ENCODE measurements around the gene CDK5R1. TPM values are rescaled to one million over a fixed set of nuclear protein-coding genes. Genes with fewer than 3 reads are reported as not detected.

CDK5R1 gene
- total and polyA plus RNA-seq, 2 donors (not counting 1 experiment from before 2014, with no cell fraction given) = 0.33 to 0.56 TPM

DNA sequence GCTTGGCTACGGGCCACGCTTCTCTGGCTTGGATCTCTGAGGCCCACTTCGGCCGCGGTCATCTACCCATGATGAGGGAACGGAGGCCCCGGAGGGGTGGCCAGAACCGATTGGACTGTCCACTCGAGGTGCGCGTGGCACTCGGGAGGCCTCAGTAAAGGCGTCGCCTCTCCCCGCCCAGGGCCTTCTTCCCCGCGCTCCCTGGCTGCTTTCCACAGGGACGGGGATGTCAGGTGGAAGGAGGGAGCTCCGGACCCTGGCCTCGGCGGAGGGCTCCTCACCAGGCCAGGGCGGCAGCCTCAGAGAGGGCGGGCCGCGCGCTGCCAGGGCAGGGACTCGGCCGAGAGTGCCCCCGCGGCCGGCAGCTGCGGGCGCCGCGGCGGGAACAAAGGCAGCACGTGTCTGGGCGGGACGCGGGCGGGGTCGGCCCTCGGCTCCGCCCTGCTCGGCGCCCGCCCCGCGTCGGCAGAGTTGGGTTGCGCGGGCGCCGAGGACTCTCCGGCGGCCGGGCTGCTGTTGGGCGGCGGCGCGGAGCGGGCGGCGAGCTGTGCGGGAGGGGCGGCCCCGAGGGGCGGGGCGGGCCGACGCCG, 587 bp upstream of the CDK5R1 start:
- Histone ChIP-seq H3K79me2 (ENCODE audit: control insufficient read depth, insufficient read depth, low read length) (no peaks in the 10 kb centered on the region), H3K9ac (ENCODE audit: insufficient read depth, low read length) (peak overlapping the region; percentile 63), H4K20me1 (ENCODE audit: control insufficient read depth, extremely low read depth, insufficient read depth, low read length) (no peaks in the 10 kb centered on the region), H3K4me3 (replicated peaks in 1 of 4; ENCODE audit: control extremely low read depth in 1 of 4, insufficient read depth in 1 of 4, low read depth in 3 of 4, low read length in 4 of 4) (peak overlapping the region in 2 of 4 experiments; percentile 40 to 55), H3K36me3 (ENCODE audit: control insufficient read depth, insufficient read depth, low read length) (peaks cover 7% of the 10 kb centered on the region), H3K4me1 (ENCODE audit: control insufficient read depth, extremely low read depth, insufficient read depth, low read length) (peaks cover 8% of the 10 kb centered on the region), H2AFZ (ENCODE audit: low read length) (peak overlapping the region; percentile 71), H3K27me3 (ENCODE audit: control insufficient read depth, insufficient read depth, low read length) (no peaks in the 10 kb centered on the region), H3K9me3 (ENCODE audit: control insufficient read depth, insufficient read depth, low read depth, low read length) (no peaks in the 10 kb centered on the region), H3K27ac (ENCODE audit: insufficient read depth, low read length) (peak overlapping the region; percentile 48), H3K4me2 (ENCODE audit: extremely low read depth, insufficient read depth, low read length) (peak overlapping the region; percentile 71)
- DNase-seq (ENCODE audit: low read depth in 2 of 2) = peak; percentile 59 to 65
- TF ChIP-seq EZH2 (IDR thresholded peaks at IDR 0.05; ENCODE audit: low read length, missing control alignments) = no peak
- TF ChIP-seq, protein P1, sequence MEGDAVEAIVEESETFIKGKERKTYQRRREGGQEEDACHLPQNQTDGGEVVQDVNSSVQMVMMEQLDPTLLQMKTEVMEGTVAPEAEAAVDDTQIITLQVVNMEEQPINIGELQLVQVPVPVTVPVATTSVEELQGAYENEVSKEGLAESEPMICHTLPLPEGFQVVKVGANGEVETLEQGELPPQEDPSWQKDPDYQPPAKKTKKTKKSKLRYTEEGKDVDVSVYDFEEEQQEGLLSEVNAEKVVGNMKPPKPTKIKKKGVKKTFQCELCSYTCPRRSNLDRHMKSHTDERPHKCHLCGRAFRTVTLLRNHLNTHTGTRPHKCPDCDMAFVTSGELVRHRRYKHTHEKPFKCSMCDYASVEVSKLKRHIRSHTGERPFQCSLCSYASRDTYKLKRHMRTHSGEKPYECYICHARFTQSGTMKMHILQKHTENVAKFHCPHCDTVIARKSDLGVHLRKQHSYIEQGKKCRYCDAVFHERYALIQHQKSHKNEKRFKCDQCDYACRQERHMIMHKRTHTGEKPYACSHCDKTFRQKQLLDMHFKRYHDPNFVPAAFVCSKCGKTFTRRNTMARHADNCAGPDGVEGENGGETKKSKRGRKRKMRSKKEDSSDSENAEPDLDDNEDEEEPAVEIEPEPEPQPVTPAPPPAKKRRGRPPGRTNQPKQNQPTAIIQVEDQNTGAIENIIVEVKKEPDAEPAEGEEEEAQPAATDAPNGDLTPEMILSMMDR (conservative IDR thresholded peaks at IDR 0.05 in 1 of 2, IDR thresholded peaks at IDR 0.05 in 1 of 2; ENCODE audit: low read depth in 1 of 2, low read length in 2 of 2) = no peak

DNA sequence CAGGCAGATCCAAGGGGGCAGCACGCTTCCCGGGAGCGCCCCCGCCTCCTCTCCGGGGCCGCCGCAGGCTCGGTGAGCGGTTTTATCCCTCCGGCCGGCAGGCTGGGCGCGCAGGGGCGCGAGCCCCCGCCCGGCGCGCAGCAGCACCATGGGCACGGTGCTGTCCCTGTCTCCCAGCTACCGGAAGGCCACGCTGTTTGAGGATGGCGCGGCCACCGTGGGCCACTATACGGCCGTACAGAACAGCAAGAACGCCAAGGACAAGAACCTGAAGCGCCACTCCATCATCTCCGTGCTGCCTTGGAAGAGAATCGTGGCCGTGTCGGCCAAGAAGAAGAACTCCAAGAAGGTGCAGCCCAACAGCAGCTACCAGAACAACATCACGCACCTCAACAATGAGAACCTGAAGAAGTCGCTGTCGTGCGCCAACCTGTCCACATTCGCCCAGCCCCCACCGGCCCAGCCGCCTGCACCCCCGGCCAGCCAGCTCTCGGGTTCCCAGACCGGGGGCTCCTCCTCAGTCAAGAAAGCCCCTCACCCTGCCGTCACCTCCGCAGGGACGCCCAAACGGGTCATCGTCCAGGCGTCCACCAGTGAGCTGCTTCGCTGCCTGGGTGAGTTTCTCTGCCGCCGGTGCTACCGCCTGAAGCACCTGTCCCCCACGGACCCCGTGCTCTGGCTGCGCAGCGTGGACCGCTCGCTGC, 832 bp downstream of the CDK5R1 start:
- peak; percentile 12 to 16 for DNase-seq (ENCODE audit: low read depth in 2 of 2)
- Histone ChIP-seq H3K79me2 (ENCODE audit: control insufficient read depth, insufficient read depth, low read length) (no peaks in the 10 kb centered on the region), H3K4me2 (ENCODE audit: extremely low read depth, insufficient read depth, low read length) (peak overlapping the region; percentile 94), H4K20me1 (ENCODE audit: control insufficient read depth, extremely low read depth, insufficient read depth, low read length) (no peaks in the 10 kb centered on the region), H3K27ac (ENCODE audit: insufficient read depth, low read length) (no peak overlapping the region), H3K36me3 (ENCODE audit: control insufficient read depth, insufficient read depth, low read length) (no peaks in the 10 kb centered on the region), H3K27me3 (ENCODE audit: control insufficient read depth, insufficient read depth, low read length) (no peaks in the 10 kb centered on the region), H3K9me3 (ENCODE audit: control insufficient read depth, insufficient read depth, low read depth, low read length) (no peaks in the 10 kb centered on the region), H3K4me1 (ENCODE audit: control insufficient read depth, extremely low read depth, insufficient read depth, low read length) (peaks cover 8% of the 10 kb centered on the region), H3K4me3 (replicated peaks in 1 of 4; ENCODE audit: control extremely low read depth in 1 of 4, insufficient read depth in 1 of 4, low read depth in 3 of 4, low read length in 4 of 4) (peak overlapping the region; percentile 46 to 59 (median 52)), H3K9ac (ENCODE audit: insufficient read depth, low read length) (peak overlapping the region; percentile 42), H2AFZ (ENCODE audit: low read length) (peak overlapping the region; percentile 19)
- TF ChIP-seq, protein P1 (conservative IDR thresholded peaks at IDR 0.05 in 1 of 2, IDR thresholded peaks at IDR 0.05 in 1 of 2; ENCODE audit: low read depth in 1 of 2, low read length in 2 of 2) = no peak
- TF ChIP-seq EZH2 (IDR thresholded peaks at IDR 0.05; ENCODE audit: low read length, missing control alignments) = no peak

DNA sequence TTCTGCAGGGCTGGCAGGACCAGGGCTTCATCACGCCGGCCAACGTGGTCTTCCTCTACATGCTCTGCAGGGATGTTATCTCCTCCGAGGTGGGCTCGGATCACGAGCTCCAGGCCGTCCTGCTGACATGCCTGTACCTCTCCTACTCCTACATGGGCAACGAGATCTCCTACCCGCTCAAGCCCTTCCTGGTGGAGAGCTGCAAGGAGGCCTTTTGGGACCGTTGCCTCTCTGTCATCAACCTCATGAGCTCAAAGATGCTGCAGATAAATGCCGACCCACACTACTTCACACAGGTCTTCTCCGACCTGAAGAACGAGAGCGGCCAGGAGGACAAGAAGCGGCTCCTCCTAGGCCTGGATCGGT, 1.4 kb downstream of the CDK5R1 start:
- Histone ChIP-seq H3K27me3 (ENCODE audit: control insufficient read depth, insufficient read depth, low read length) (no peaks in the 10 kb centered on the region), H3K36me3 (ENCODE audit: control insufficient read depth, insufficient read depth, low read length) (no peaks in the 10 kb centered on the region), H4K20me1 (ENCODE audit: control insufficient read depth, extremely low read depth, insufficient read depth, low read length) (no peaks in the 10 kb centered on the region), H2AFZ (ENCODE audit: low read length) (no peak overlapping the region), H3K9me3 (ENCODE audit: control insufficient read depth, insufficient read depth, low read depth, low read length) (no peaks in the 10 kb centered on the region), H3K4me3 (replicated peaks in 1 of 4; ENCODE audit: control extremely low read depth in 1 of 4, insufficient read depth in 1 of 4, low read depth in 3 of 4, low read length in 4 of 4) (no peak overlapping the region), H3K79me2 (ENCODE audit: control insufficient read depth, insufficient read depth, low read length) (no peaks in the 10 kb centered on the region), H3K27ac (ENCODE audit: insufficient read depth, low read length) (no peak overlapping the region), H3K4me1 (ENCODE audit: control insufficient read depth, extremely low read depth, insufficient read depth, low read length) (peaks cover 8% of the 10 kb centered on the region), H3K9ac (ENCODE audit: insufficient read depth, low read length) (no peak overlapping the region), H3K4me2 (ENCODE audit: extremely low read depth, insufficient read depth, low read length) (no peak overlapping the region)
- TF ChIP-seq, protein P1 (conservative IDR thresholded peaks at IDR 0.05 in 1 of 2, IDR thresholded peaks at IDR 0.05 in 1 of 2; ENCODE audit: low read depth in 1 of 2, low read length in 2 of 2) = no peak
- no peak for TF ChIP-seq EZH2 (IDR thresholded peaks at IDR 0.05; ENCODE audit: low read length, missing control alignments)
- DNase-seq (ENCODE audit: low read depth in 2 of 2) = no peak

All from fibroblast of lung (primary cell).